Spleen (tissue), 11 donors: ENCODE measurements around the gene KRTAP5-7. TPM values are rescaled to one million over a fixed set of nuclear protein-coding genes. Genes with fewer than 3 reads are reported as not detected.

Experiments
- DNase-seq: peaks from one replicate; pipeline ENCODE4 v3.0.0-alpha.2; 2020
- H3K27ac ChIP-seq, 8 donors: fragments of 200-600 bp; sonication (generic) in 7 of 8; 1 replicate in 4 of 8; 2 replicates in 4 of 8; pipeline versions ENCODE4 v1.5.0 to v1.8.0; 2016 to 2021; ENCODE audit warnings: inconsistent platforms in 4 of 8, mild to moderate bottlenecking in 4 of 8, moderate library complexity in 1 of 8
- H3K27me3 ChIP-seq, 7 donors: fragments of 200-600 bp; sonication (generic) in 6 of 7; replicated peaks in 1 of 7; 1 replicate in 4 of 7; 2 replicates in 3 of 7; pipeline versions ENCODE4 v1.5.0 to v1.8.0; 2016 to 2021; ENCODE audit warnings: inconsistent platforms in 3 of 7, mild to moderate bottlenecking in 1 of 7
- H3K36me3 ChIP-seq, 6 donors: fragments of 200-600 bp; sonication (generic) in 5 of 6; 1 replicate in 4 of 6; 2 replicates in 2 of 6; pipeline versions ENCODE4 v1.5.0 to v1.8.0; 2016 to 2021; ENCODE audit warnings: inconsistent platforms in 2 of 6
- H3K4me1 ChIP-seq, 6 donors: fragments of 200-600 bp; sonication (generic) in 5 of 6; 1 replicate in 3 of 6; 2 replicates in 3 of 6; pipeline versions ENCODE4 v1.5.0 to v1.8.0; 2016 to 2021; ENCODE audit warnings: inconsistent platforms in 3 of 6
- H3K4me3 ChIP-seq, 8 donors: fragments of 200-600 bp; sonication (generic) in 7 of 8; 1 replicate in 4 of 8; 2 replicates in 4 of 8; pipeline versions ENCODE4 v1.5.0 to v1.8.0; 2016 to 2021; ENCODE audit warnings: inconsistent platforms in 4 of 8, mild to moderate bottlenecking in 4 of 8, moderate library complexity in 2 of 8
- H3K9me3 ChIP-seq, 8 donors: fragments of 200-600 bp; sonication (generic) in 7 of 8; 1 replicate in 4 of 8; 2 replicates in 4 of 8; pipeline versions ENCODE4 v1.5.0 to v1.8.0; 2016 to 2021; ENCODE audit warnings: inconsistent platforms in 4 of 8
- POLR2A ChIP-seq, 3 donors: fragments of 450-650 bp; IDR thresholded peaks; one replicate each; pipeline ENCODE4 v1.5.1; 2017; ENCODE audit warnings: antibody characterized with exemption in 3 of 3, mild to moderate bottlenecking in 1 of 3
- POLR2AphosphoS5 ChIP-seq, 3 donors: sonication (generic); formaldehyde crosslinking; IDR thresholded peaks; one replicate each; pipeline ENCODE4 v1.5.1; 2017; ENCODE audit warnings: antibody characterized with exemption in 3 of 3
- WGBS, 5 donors: extraction: QIAGEN DNeasy Blood & Tissue Kit in 3 of 5; methylation state at CpG; one replicate each; pipeline versions ENCODE4 v1.1.5 to v1.1.7; 2013 to 2018; 5-methylcytosine and 5-hydroxymethylcytosine counted together
- intact Hi-C: fragments of 100-400 bp; cut with DNase I; formaldehyde crosslinking; loops from one replicate; pipeline ENCODE4 v1.15.0; 2023; ENCODE audit warnings: low total_unique reads
- polyA plus RNA-seq, 3 donors: library from polyadenylated mRNA; stranded (reverse); fragments of 200-250 nt; gene quantifications; one replicate each; pipeline ENCODE4 v1.2.1, GENCODE V29; 2013
- total RNA-seq, 7 donors: library from RNA; depleted of rRNA in 3 of 7; stranded (reverse); fragments of >200 nt in 3 of 7; fragmentation: NEBNext Ultra II Directional in 4 of 7; extraction: Animal tissue kit (Norgen Biotek cat#: 25700) in 4 of 7; gene quantifications; one replicate each; pipeline versions ENCODE4 v1.1.0 to v1.2.1, GENCODE V29; 2016 to 2021
- TF ChIP-seq, protein P1 (sequence below), 11 experiments: fragments of 200-600 bp in 7 of 11; fragments of 450-650 bp in 4 of 11; sonication (generic) in 4 of 11; IDR thresholded peaks in 8 of 11; conservative IDR thresholded peaks in 3 of 11; 1 replicate in 7 of 11; 2 replicates in 4 of 11; pipeline versions ENCODE4 v1.4.0 to v1.8.0; 2016 to 2021; ENCODE audit warnings: antibody characterized with exemption in 11 of 11, inconsistent platforms in 4 of 11, mild to moderate bottlenecking in 1 of 11
- donor health status: healthy with polysubstance abuse.
- donor health status: DM: no; HTN: no; CAD: no; lungs with moderate emphysema.
- donor health status: DM: no; HTN: no; CAD: no.
- donor health status: Bipolar disorder and iron deficiency.
- donor health status: healthy.
- donor health status: DM: no; HTN: no; CAD: no.
- donor health status: DM: yes; HTN: yes; CAD: no.

The KRTAP5-7 gene
- total and polyA plus RNA-seq, 10 donors: 0.13 to 0.72 (median 0.53) TPM; not detected in 6

DNA sequence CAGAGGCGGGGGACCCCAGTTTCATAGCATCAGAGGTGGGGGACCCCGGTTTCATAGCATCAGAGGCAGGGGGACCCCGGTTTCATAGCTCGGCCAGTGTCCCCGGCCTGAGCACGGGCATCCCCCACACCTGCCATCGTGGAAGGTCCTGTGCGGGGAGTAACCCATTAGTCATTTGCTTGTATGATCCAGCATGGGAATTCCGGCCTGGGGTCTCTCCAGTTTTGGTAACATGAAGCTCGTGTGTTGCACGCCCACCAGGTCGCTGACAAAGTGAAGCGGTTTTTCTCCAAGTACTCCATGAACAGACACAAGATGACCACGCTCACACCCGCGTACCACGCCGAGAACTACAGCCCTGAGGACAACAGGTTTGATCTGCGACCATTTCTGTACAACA lies 29.0 kb upstream of the KRTAP5-7 start:
- H3K9me3 ChIP-seq: no peaks in the 10 kb centered on the region
- no peak overlapping the region for H3K4me3 ChIP-seq
- peaks cover 0 to 9% (median 0%) of the 10 kb centered on the region in 6 donors for H3K4me1 ChIP-seq
- intact Hi-C loops: no loop called here
- 94 to 97% (median 96%) methylated on average over 19 of the region's 19 CpGs for WGBS, 5 donors
- TF ChIP-seq POLR2A (IDR thresholded peaks at IDR 0.05) (no peak), POLR2AphosphoS5 (IDR thresholded peaks at IDR 0.05) (no peak)
- TF ChIP-seq, protein P1, sequence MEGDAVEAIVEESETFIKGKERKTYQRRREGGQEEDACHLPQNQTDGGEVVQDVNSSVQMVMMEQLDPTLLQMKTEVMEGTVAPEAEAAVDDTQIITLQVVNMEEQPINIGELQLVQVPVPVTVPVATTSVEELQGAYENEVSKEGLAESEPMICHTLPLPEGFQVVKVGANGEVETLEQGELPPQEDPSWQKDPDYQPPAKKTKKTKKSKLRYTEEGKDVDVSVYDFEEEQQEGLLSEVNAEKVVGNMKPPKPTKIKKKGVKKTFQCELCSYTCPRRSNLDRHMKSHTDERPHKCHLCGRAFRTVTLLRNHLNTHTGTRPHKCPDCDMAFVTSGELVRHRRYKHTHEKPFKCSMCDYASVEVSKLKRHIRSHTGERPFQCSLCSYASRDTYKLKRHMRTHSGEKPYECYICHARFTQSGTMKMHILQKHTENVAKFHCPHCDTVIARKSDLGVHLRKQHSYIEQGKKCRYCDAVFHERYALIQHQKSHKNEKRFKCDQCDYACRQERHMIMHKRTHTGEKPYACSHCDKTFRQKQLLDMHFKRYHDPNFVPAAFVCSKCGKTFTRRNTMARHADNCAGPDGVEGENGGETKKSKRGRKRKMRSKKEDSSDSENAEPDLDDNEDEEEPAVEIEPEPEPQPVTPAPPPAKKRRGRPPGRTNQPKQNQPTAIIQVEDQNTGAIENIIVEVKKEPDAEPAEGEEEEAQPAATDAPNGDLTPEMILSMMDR (IDR thresholded peaks at IDR 0.05 in 8 of 11, conservative IDR thresholded peaks at IDR 0.05 in 3 of 11): no peak
- H3K27me3 ChIP-seq: no peaks in the 10 kb centered on the region
- H3K27ac ChIP-seq: no peak overlapping the region
- DNase-seq: peak; percentile 31
- H3K36me3 ChIP-seq: peaks cover 8 to 97% (median 89%) of the 10 kb centered on the region in 6 donors

DNA sequence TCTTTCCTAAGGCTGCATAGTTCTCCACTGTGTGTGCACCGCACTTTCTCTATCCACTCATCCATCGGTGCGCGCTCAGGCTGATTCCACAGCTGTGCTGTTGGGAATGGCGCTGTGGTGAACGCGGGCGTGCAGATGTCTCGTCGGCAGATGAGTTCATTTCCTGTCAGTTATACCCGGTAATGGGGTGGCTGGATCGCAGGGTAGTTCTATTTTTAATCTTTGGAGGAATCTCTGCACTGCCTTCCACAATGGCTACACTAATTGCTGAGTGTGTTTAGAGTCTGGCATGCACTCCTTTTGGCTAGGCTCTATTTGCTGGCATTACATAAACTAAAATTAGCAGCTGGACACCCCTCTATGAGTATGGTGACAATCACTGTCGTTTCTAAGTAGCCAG lies 27.9 kb upstream of the KRTAP5-7 start:
- H3K27ac ChIP-seq: no peak overlapping the region
- intact Hi-C loops: no loop called here

DNA sequence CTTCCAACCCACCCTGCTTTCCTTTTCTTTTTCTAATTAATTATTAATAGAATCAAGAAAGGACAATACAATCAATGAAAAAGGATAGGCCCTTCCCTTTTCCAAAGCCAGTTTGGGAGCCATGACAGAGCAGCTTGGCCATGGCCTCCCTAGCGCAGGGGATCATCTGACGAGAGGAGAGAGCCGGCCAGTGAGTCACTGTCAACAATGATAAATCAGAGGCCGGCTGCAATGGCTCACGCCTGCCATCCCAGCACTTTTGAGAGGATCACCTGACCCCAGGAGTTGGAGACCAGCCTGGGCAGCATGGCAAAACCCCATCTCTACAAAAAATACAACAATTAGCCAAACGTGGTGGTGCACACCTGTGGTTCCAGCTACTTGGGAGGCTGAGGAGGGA lies 27.5 kb upstream of the KRTAP5-7 start:
- Histone ChIP-seq H3K4me3 (no peak overlapping the region), H3K27ac (no peak overlapping the region), H3K27me3 (no peaks in the 10 kb centered on the region), H3K9me3 (no peaks in the 10 kb centered on the region), H3K36me3 (peaks cover 8 to 97% (median 83%) of the 10 kb centered on the region in 6 donors), H3K4me1 (peaks cover 0 to 9% (median 0%) of the 10 kb centered on the region in 6 donors)
- DNase-seq: peak; percentile 7
- WGBS, 5 donors: 94 to 99% (median 96%) methylated on average over 6 of the region's 6 CpGs
- TF ChIP-seq, protein P1 (IDR thresholded peaks at IDR 0.05 in 8 of 11, conservative IDR thresholded peaks at IDR 0.05 in 3 of 11): no peak
- TF ChIP-seq POLR2A (IDR thresholded peaks at IDR 0.05) (no peak), POLR2AphosphoS5 (IDR thresholded peaks at IDR 0.05) (no peak)
- intact Hi-C loops: no loop called here

More for the DNA sequence above, 27.9 kb upstream of the KRTAP5-7 start:
- H3K4me3 ChIP-seq: no peak overlapping the region
- WGBS, 5 donors: 45 to 64% (median 53%) methylated on average over 13 of the region's 13 CpGs
- DNase-seq: no peak
- no peaks in the 10 kb centered on the region for H3K9me3 ChIP-seq
- no peaks in the 10 kb centered on the region for H3K27me3 ChIP-seq
- peaks cover 0 to 9% (median 0%) of the 10 kb centered on the region in 6 donors for H3K4me1 ChIP-seq
- H3K36me3 ChIP-seq: peaks cover 8 to 97% (median 82%) of the 10 kb centered on the region in 6 donors
- TF ChIP-seq POLR2AphosphoS5 (IDR thresholded peaks at IDR 0.05) (no peak), POLR2A (IDR thresholded peaks at IDR 0.05) (no peak)
- TF ChIP-seq, protein P1 (IDR thresholded peaks at IDR 0.05 in 8 of 11, conservative IDR thresholded peaks at IDR 0.05 in 3 of 11): no peak

DNA sequence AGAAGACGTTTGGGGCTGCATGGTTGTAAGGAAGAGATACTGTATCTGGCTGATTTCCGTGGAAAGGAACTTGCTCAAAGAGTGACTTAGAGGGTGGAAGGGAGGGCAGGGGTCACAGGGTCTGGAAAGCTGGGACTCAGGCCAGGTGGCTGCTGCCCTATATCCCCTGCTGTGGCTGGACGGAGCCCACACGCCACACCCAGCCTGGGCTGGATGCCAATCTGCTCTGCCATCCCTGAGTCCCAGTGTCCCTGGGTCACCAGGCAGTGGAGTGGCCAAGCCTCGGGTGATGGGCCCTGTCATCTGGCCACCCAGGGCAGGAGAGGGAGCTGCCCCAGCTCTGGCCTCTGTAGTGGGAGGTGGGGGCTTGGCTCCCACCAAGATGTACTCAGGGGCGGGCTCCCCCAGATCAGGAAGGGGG lies 26.5 kb upstream of the KRTAP5-7 start:
- no peaks in the 10 kb centered on the region for H3K9me3 ChIP-seq
- WGBS, 5 donors: 51 to 67% (median 59%) methylated on average over 5 to 6 of the region's 6 CpGs
- TF ChIP-seq, protein P1 (IDR thresholded peaks at IDR 0.05 in 8 of 11, conservative IDR thresholded peaks at IDR 0.05 in 3 of 11): no peak
- TF ChIP-seq POLR2AphosphoS5 (IDR thresholded peaks at IDR 0.05) (peak; percentile 22 to 58 (median 51)), POLR2A (IDR thresholded peaks at IDR 0.05) (no peak)
- no peak overlapping the region for H3K27ac ChIP-seq
- no peak overlapping the region for H3K4me3 ChIP-seq
- H3K27me3 ChIP-seq: no peaks in the 10 kb centered on the region
- DNase-seq: peak; percentile 71
- H3K36me3 ChIP-seq: peaks cover 6 to 97% (median 76%) of the 10 kb centered on the region in 6 donors
- H3K4me1 ChIP-seq: peaks cover 0 to 9% (median 0%) of the 10 kb centered on the region in 6 donors
- intact Hi-C loops: no loop called here
